HG03457 (cell line): Measurements from ENCODE around the gene TBCD.
"Not testable (repeated sequence)": the region's sequence is repeated elsewhere in the genome, so short reads cannot be mapped to it uniquely, and the experiment has no call there.

Source experiments
- ATAC-seq: cut with Tn5 transposase; IDR thresholded peaks from one replicate; pipeline ENCODE4 v1.9.1; 2021; ENCODE audit warnings: moderate number of reproducible peaks; ENCODE audit not compliant: unreplicated experiment

TBCD gene

DNA sequence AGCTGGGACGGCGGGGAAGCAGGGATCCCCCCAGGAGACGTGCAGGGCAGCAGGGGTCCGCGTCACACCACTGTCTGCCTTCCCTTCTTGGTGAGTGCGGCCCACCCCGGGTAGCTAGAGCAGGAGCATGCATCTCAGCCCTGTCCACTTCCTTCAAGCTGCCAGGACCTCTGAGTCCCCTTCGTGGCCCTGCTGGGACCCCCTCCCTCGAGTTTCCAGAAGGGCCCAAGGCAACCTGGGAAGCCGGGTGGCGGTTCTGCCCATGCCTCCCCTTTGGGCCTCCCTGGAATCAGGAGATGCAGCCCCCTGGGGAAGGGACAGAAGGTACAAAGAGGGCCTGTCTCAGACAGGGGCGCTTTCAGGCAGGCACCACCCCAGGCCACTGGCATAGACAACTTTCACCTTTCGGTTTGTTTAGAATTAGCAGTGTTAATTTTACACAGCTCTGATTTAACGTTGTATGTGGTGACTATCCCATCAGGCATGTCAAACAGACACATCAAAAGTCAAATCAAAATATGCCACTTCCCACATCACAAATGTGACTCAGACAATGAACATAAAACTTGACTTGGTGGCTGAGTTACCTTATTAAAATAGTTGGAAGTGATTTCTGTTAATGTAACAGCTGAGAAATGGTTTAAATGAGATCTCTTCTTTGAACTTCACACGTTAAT, 233.0 kb downstream of the TBCD start:
- no peak for ATAC-seq

DNA sequence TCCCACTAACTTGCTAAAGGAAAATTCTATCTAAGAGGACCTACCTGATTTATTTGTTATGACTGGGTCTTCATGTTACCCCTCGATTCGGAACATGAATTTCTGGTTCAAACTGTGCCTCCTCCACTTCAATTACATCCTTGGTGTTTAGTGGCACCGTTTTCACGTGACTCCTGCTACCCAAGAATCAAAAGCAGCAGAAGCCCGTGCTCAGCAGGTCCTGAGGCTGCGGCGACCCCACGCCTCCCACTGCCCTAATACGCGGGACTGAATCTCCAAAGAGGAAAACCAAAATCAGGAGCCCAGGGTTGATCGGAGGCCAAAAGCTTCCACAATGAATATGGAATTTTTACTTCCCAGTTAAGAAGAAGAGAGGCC, 233.6 kb downstream of the TBCD start:
- no peak for ATAC-seq

- no peak for ATAC-seq
Measured at GRCh38 chr17:82985973-82986372, 234.1 kb downstream of the TBCD start.

GRCh38 chr17:82989051-82989450, 237.2 kb downstream of the TBCD start:
- not testable (repeated sequence) for ATAC-seq

DNA sequence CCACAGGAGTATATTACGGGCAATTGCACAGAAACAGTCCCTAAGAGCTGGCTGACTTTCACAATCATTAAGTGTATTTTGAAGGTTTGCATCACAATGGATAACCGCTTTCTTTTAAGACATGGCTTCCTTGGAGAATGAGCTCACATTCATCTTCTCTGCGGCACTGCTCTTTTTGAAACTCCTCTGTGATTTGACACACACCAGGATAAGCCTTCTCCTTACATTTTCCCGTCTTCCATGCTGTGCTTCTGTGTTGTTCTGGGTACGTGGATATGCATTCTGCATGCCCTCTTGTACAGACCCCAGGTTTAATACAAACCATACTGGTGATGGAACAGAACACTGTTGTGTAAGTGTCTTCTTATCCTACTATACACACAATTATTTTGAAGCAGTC, 238.0 kb downstream of the TBCD start:
- no peak for ATAC-seq

DNA sequence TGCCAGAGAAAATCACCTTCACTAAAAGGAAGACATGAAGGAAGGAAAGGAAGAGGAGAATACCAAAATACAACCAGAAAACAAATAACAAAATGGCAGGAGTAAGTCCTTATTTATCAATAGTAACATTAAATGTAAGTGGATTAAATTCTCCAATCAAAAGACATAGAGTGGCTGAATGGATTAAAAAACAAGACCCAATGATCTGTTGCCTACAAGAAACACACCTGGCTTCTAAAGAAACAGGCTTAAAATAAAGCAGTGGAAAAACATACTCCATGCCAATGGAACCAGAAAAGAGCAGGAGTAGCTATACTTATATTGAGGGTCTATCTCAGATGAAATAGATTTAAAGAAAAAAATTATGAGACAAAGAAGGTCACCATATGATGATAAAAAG, 241.1 kb downstream of the TBCD start:
- ATAC-seq, result no peak
